Measurements from ENCODE around the gene TIMD4. TPM values are rescaled to one million over a fixed set of nuclear protein-coding genes. Genes with fewer than 3 reads are reported as not detected.

TIMD4 gene
- total and polyA plus RNA-seq, 2 experiments from 2014 or later: 0.18 TPM; not detected in 1

GRCh38 chr5:156906807-156907206, 56.2 kb downstream of the TIMD4 start:
- Histone ChIP-seq H3K4me1 (ENCODE audit: low read depth) (no peaks in the 10 kb centered on the region), H3K27ac (no peak overlapping the region), H3K4me3 (no peak overlapping the region), H3K36me3 (no peaks in the 10 kb centered on the region), H3K9me3 (ENCODE audit: low read depth) (no peaks in the 10 kb centered on the region), H3K27me3 (no peaks in the 10 kb centered on the region)
- DNase-seq (ENCODE audit: low read depth in 1 of 2, low spot score in 1 of 2): no peak
- no peak for TF ChIP-seq CTCF (IDR thresholded peaks at IDR 0.05; ENCODE audit: low read depth, low read length)

DNA sequence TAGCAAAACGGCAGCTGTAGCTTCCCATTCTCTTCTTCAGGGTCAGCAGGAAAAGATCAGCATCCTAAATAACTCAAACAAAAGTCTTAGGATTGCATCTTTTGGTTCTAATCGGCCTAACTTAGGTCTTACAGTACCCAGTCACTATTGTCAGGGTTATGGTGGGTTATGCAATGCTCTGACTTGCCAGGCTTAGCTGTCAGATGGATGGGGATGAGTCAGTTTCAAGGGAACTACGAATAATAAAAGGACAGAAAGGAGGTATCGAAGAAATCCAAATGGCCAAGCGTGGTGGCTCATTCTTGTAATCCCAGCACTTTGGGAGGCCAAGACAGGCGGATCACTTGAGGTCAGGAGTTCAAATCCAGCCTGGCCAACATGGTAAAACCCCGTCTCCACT, 66.5 kb downstream of the TIMD4 start:
- Histone ChIP-seq H3K36me3 (no peaks in the 10 kb centered on the region), H3K4me1 (ENCODE audit: low read depth) (peaks cover 3% of the 10 kb centered on the region), H3K4me3 (no peak overlapping the region), H3K27ac (no peak overlapping the region), H3K27me3 (no peaks in the 10 kb centered on the region), H3K9me3 (ENCODE audit: low read depth) (no peaks in the 10 kb centered on the region)
- TF ChIP-seq CTCF (IDR thresholded peaks at IDR 0.05; ENCODE audit: low read depth, low read length): no peak
- no peak for DNase-seq (ENCODE audit: low read depth in 1 of 2, low spot score in 1 of 2)

DNA sequence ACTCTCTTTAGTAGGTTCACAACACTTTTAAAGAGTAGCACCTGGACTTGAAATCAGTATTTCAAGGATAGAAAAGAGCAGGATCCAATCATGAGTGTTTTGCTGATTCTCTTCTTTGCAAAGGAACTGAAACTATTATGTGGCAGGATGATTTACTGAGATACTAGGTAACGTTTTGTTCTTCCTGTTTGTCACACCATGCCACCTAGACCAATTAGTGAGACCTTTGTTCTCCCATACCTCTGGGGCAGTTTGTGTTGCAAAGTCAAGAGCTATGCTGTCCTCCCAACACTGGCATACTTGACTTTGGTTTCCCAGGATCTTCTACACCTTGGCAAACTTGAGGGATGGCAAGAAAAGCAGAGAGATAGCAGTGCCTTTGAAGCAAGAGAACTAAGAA, 69.5 kb downstream of the TIMD4 start:
- no peak for TF ChIP-seq CTCF (IDR thresholded peaks at IDR 0.05; ENCODE audit: low read depth, low read length)
- H3K27me3 ChIP-seq: no peaks in the 10 kb centered on the region
- H3K36me3 ChIP-seq: no peaks in the 10 kb centered on the region
- peaks cover 3% of the 10 kb centered on the region for H3K4me1 ChIP-seq (ENCODE audit: low read depth)
- no peak overlapping the region for H3K27ac ChIP-seq
- H3K4me3 ChIP-seq: no peak overlapping the region
- H3K9me3 ChIP-seq (ENCODE audit: low read depth): no peaks in the 10 kb centered on the region
- no peak for DNase-seq (ENCODE audit: low read depth in 1 of 2, low spot score in 1 of 2)

- no peaks in the 10 kb centered on the region for H3K9me3 ChIP-seq (ENCODE audit: low read depth)
- H3K27ac ChIP-seq: no peak overlapping the region
- no peaks in the 10 kb centered on the region for H3K36me3 ChIP-seq
- no peak for TF ChIP-seq CTCF (IDR thresholded peaks at IDR 0.05; ENCODE audit: low read depth, low read length)
- no peaks in the 10 kb centered on the region for H3K27me3 ChIP-seq
- H3K4me1 ChIP-seq (ENCODE audit: low read depth): peaks cover 3% of the 10 kb centered on the region
- no peak for DNase-seq (ENCODE audit: low read depth in 1 of 2, low spot score in 1 of 2)
- no peak overlapping the region for H3K4me3 ChIP-seq
Measured at GRCh38 chr5:156892864-156893263, 70.2 kb downstream of the TIMD4 start.

GRCh38 chr5:156892223-156892622, 70.8 kb downstream of the TIMD4 start:
- no peak for DNase-seq (ENCODE audit: low read depth in 1 of 2, low spot score in 1 of 2)
- no peaks in the 10 kb centered on the region for H3K36me3 ChIP-seq
- peaks cover 3% of the 10 kb centered on the region for H3K4me1 ChIP-seq (ENCODE audit: low read depth)
- TF ChIP-seq CTCF (IDR thresholded peaks at IDR 0.05; ENCODE audit: low read depth, low read length): no peak
- no peak overlapping the region for H3K27ac ChIP-seq
- H3K4me3 ChIP-seq: no peak overlapping the region
- no peaks in the 10 kb centered on the region for H3K9me3 ChIP-seq (ENCODE audit: low read depth)
- no peaks in the 10 kb centered on the region for H3K27me3 ChIP-seq

- Histone ChIP-seq H3K9me3 (ENCODE audit: low read depth) (no peaks in the 10 kb centered on the region), H3K27ac (no peak overlapping the region), H3K4me1 (ENCODE audit: low read depth) (peaks cover 3% of the 10 kb centered on the region), H3K27me3 (no peaks in the 10 kb centered on the region), H3K36me3 (no peaks in the 10 kb centered on the region), H3K4me3 (no peak overlapping the region)
- no peak for DNase-seq (ENCODE audit: low read depth in 1 of 2, low spot score in 1 of 2)
- TF ChIP-seq CTCF (IDR thresholded peaks at IDR 0.05; ENCODE audit: low read depth, low read length): no peak
Measured at GRCh38 chr5:156888520-156888919, 74.5 kb downstream of the TIMD4 start.
